GM18499 (cell line): ENCODE results near the gene PSD2.

Experiments
- ATAC-seq: cut with Tn5 transposase; IDR thresholded peaks from one replicate; pipeline ENCODE4 v1.9.1; 2021; ENCODE audit warnings: moderate number of reproducible peaks; ENCODE audit not compliant: insufficient read depth, unreplicated experiment

The PSD2 gene

DNA sequence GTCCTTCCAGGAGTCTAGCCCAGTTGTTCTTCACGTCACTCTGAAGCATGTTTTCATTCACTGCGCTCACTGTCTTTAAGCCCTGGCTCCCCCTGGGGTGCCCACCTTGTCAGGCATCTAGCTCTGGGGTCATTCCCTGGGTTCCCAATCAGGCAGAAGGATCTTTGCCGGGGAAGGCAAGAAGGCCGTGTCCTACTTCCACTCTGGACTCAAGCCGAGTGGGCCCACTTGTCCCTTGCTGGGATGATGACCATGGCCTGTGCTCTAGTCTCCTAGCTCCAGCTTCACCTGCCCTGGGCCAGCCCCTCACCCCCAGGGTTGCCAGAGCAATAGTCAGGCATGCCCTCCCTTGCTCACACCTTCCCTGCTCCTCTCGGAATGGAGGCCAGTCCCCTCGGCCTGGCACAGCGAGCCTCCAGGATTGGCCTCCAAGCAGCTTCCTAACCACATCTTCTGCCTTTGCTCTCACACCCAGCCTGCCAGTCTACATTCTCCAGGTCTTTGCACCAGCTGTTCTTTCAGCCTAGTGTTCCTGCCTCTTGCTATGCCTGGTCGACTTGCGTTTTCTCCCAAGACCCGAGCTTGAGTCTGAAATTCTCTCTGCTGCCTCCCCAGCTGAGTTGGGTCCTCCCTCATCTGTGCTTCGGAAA lies 32.2 kb upstream of the PSD2 start:
- no peak for ATAC-seq

DNA sequence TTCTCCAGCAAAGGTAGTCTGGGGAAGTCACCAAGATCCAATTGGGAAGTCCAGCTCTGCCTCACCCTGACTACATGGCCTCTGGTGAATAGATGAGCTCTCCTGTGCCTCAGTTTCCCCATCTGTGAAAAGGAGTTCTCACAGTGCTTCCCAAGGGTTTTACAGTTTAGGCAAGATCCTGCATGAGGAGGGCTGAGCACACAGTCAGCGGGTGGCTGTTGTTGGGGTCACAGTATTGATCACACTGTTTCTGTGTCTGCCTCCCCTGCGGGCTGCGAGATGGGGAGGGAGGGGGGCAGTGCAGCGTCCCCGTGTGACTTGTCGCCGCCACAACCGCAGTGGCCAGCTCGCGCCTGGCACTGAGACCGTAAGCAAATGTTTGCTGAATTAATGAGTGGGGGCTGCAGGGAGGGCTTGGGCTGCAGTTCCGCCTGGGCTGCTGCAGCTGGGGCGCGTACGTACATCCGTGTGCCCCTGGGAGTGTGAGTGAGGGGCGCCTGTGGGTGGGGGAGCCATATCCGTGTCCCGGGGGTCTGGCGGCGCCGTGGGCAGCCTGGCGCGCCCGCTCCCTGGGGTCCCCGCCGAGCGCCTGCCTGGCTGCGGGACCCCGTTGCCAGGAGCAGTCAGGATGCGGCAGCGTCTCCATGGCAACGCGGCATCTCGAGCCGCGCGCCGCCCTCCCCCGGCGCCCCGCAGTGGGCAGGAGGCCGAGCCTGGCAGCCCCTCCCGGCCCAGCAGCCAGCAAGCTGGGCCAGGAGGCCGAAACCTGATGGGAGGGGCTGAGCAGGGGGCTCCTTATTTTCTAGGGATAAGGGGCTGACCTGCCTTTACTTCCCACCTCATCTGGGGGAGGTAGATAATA lies 31.4 kb upstream of the PSD2 start:
- no peak for ATAC-seq

DNA sequence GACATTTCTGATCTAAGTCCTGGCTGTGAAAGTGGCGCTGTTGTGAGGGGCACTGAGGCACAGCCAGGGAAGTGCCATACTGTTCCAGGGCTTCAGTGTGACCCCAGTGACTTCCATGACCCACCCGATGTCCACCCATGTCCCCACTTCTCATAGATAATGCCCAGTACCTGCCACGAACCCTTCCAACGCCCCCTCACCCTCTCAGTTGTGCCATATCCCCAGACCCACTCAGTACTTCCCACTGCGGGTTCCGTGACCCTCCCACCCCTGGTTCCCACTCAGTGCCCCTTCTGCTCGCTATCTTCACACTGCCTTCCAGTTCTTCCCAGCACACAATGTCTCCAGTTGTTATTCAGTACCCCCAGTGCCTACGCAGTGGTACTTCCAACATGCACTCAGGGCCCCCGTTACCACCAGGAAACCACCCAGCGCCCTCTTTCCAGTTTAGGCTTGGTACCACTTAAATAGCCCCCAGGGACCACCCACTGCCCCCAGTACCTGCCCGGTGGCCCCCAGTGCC lies 30.7 kb upstream of the PSD2 start:
- no peak for ATAC-seq

DNA sequence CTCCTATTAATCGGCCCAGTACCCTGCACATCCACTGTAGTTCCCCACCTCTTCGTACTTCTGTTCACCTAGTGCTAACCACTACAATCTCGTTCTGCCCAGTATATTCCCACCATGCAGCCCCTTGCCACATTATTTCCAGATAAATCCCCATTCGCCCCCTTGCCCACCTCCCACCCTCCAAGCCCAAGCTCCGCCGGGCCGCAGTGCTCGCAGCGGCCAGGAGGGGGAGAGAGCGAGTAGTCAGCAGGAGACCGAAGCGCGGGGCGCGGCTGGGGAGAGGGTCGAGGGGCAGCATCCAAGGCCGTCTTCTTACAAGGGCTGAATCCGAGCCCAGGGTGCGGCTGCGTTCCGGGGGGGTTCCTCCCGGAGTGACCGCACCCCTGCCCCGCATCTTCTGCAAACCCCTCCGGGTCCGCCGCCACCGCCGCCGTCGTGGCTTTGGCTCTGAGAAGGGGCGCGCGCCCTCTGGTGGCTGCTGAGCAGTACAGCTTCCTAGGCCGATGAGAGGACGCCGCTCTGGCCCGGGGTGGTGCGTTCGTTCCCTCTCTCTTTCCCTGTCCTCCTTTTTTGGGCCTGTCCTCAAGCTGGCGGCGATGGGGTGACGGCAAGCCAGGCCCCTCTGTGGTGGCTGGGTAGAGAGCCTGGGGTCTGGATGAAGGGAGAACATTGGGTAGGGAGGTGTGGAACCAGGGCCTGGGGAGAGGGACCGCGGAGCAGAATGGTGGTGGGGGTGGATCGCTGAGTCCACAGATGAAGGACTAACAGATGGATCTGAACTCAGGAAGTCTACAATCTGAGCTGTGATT lies 30.0 kb upstream of the PSD2 start:
- no peak for ATAC-seq

DNA sequence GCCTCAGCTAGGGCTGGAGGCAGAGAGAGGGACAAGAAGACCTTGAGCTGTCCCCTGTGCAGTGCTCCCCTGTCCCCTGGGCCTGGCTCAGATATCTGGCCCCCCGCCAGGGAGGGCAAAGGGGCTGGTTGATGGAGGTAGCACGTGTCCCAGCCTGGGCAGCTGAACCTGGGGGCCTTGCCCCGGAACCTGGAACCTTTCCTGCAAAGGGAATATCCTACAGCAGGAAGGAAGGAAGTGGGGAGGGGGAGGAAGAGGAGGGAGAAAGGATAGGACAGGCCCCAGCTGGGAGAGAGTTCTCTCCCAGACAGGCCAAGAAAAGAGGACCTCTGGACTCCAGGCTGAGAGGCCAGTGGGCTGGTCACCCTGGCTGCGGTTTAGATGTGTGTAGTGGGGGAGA lies 27.6 kb upstream of the PSD2 start:
- no peak for ATAC-seq

DNA sequence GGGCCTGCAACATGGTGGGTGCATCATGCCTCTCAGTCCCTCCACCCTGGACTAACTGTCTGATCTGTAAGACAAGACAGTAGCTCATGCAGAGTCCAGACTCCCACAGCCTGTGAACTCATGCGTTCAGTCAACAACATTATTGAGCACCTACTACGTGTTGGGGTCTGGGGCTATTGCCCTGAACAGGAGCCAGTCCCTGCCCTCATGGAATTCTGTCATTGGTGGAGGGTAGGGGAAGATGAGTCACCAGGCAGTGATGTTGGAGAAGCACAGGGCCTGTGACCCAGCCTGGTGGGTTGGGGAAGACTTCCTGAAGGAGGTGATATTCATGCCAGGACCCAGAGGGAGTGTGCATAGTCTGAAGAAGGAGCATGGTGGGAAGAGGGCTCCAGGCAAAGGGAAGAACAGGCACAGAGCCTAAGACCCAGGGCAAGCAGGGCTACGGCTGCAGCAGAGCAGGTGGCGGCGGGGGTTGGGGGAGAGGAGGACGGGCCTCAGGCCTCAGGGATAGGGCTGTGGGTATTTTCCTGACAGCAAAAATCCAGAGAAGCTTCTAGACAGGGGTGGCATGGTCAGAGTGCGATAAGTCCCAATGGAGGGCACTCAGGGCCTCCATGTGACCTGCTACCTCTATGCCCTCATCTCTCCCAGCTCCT lies 26.7 kb upstream of the PSD2 start:
- ATAC-seq, result no peak

DNA sequence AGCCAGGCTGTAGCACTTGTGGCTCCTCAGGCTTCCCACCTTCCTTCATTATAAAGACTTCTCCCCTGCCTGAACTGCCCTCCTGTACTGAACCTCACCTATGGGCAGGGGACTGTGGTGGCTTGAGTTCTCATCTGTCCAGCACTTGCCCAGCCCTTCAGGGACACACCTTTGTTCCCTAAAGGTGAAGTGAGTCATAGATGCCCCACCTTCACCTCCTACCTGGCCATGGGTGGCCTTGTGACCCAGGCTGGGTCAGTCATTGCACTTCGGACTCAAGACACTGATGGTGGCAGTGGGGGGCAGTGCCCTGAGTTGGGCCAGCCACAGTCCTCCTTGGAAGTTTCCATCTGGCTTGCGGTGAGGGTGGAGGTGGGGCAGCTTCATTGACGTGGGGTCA lies 26.1 kb upstream of the PSD2 start:
- ATAC-seq, result no peak

DNA sequence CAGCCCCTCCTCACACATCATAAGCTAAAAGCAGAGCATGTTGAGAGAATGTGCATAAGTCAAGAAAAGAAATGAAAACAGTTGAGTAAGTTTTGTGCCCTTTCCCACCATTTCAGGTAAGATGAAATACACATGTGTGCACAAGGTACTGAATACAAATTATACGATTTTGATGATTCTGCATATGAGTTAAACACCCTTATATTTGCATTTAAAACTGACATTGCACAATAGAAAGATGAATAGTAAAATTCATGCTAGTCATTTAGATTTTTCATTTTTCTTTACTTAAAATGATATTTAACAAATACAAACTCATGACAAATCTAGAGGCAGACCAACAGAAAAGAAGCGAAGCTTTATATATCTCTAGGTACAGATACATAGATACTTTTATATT lies 24.9 kb upstream of the PSD2 start:
- no peak for ATAC-seq

DNA sequence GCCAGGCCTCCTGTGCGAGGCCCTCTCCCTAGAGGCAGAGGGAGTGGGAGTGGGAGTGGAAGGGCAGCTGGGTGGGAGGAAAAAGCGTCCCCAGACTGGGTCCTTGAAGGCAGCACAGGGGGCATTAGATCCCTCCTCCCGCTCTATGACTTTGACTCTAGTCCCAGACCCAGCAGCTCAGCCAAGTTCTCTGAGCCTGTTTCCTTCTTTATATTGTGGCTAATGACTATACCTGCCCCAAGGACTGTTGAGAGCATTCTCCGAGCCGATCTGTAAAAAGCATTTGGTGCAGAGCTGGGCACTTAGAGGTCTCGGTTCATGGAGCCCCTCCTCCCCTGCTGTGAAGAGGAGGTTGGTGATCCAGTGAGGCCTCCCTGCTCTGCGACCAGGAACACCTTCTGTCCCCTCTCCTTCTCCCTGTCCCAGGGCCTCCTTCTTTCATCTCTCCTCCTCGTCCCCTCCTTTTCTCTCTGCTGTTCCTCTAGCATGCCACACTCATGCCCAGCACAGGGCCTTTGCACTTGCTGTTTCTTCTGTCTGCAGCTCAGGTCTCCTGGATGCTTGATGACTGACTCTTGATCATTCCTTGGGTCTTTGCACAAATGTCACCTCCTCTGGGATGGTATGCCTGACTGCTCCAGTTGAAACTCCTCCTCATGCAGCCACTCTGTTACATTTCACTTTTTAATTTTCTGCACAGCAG lies 23.4 kb upstream of the PSD2 start:
- ATAC-seq, result no peak

DNA sequence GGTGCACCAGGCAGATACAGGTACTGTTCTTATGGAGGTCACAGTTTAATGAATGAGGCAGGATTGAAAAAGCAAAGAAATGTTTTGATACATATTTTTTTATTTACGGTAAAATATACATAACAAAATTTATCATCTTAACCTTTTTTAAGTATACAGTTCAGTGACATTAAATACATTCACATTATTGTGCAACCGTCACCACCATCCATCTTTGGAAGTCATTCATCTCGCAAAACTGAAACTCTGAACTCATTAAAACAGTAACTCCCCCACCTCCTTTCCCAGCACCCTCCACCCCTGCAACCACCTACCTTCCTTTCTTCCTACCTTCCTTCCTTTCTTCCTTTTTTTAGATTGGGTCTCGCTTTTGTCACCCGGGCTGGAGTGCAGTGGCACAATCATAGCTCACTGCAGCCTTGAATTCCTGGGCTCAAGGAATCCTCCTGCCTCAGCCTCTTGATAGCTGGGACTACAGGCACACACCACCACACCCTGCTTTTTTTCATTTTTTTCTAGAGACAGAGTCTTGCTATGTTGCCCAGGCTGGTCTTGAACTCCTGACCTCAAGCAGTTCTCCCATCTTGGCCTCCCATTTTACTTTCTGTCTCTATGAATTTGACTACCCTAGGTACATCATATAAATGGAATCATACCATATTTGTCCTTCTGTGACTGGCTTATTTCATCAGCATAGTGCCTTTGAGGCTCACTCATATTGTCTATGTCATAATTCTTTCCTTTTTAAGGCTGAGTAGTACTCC lies 22.5 kb upstream of the PSD2 start:
- ATAC-seq, result no peak

DNA sequence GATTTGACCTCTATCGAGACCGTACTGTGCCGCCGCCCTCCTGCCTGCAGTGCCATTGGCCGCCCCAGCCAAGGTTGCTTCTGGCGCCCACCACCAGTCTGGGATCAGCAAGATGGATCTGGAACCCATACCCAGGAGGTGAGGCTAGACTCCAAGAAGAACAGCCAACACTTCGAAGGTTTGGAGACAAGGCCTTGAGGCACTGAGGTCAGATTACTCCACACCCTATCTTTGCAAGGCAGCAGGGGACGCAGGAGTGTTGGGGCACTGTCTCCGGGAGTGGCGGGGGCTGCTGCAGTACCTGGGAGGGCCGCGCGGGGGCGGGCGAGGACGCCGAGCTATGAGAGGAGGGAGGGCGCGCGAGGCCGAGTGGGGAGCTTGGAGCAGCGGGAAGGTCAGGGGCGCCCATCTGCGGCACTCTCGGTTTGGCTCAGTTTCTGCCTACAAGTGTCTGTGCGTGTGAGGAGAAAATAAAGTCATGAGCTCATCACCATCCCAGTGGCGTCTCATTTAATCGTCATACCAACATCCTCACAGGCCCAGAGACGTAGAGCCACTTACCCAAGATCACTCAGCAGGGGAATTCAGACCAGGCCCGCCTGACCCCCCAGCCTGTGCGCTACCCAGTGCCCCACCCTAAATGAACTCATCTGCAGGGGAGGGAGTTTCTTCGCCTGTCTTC lies 20.5 kb upstream of the PSD2 start:
- ATAC-seq, result no peak

DNA sequence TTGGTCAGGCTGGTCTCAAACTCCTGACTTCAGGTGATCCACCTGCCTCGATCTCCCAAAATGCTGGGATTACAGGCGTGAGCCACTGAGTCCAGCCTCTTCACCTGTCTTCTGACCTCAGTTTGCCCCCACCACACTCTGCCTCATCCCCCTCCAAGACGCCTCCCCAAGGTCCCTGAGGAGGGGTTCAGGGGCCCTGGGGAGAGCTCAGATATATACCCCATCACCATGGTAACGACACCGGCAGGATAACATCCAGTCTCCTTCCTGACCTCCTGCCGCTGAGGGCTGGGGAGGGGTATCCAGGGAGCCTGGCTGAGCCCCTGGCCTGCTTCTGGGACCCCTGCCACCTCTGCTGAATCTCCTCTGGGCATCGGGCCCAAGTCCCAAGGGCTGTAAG lies 19.7 kb upstream of the PSD2 start:
- no peak for ATAC-seq

DNA sequence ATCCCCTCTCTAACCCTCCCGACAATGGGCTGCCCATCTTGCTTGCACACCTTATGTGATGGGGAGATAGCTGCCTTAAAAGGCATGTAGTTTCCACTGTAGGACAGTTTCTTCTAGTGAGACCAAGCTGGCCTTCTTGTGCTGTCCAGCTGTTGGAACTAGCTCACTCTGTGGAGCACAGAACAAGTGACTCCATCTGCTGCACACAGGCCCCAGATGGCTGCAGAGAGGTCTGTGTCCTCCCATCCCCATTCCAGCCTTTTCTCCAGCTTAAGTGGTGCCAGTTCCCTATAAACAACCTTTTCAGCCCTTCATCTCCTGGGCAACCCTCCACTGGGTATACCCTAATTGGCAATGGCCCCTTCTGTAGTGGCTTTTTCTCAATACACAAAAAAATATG lies 18.7 kb upstream of the PSD2 start:
- no peak for ATAC-seq

DNA sequence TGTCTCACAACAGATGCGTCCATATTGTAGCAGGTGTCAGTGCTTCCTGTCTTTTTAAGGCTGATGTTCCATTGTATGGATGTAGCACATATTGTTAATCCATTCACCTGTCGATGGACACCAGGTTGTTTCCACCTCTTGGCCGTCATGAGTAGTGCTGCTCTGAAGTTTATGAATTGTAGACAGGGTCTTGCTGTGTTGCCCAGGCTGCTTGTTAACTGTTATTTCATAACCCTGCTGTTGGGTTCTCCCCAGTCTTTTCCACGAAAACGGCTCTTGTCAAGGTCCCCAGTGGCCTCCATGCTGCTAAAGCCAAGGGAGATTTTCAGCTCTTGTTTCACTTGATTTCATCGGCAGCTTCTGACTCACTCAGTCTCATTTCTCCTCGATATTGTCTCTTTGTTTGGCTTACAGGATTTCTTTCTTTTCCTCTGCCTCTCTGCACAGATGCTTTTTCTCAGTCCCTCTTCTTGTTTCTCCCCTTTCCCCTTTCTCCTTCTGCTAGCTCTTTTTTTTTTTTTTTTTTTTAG lies 12.1 kb upstream of the PSD2 start:
- ATAC-seq, result no peak

DNA sequence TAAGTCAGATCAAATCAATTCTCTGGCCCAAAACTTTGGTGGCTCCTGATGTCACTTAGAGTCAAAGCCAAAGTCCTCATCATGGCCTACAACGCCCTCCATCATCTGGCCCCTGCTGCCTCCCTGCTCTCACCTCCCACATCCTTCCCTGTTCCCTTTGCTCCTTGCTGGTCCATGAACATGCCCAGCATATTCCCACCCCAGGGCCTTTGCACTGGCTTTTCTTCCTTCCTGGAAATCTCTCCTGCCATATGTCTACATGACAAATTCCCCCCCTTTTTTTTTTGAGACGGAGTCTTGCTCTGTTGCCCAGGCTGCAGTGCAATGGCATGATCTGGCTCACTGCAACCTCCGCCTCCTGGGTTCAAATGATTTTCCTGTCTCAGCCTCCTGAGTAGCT lies 11.1 kb upstream of the PSD2 start:
- no peak for ATAC-seq

DNA sequence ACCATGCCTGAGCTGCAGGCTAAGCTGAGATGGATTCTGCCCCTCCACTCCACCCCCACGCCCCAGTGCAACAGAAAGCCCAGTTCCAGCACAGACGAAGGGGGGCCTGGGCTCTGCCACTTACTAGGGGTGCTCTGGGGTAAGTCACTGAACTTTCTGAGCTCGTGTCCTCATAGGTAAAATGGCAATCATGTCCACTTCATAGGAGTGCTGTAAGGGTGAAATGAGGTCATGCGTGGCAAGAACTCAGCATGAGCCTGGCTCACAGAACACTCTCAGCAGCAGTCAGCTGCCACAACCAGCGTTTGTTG lies 8.4 kb upstream of the PSD2 start:
- no peak for ATAC-seq

DNA sequence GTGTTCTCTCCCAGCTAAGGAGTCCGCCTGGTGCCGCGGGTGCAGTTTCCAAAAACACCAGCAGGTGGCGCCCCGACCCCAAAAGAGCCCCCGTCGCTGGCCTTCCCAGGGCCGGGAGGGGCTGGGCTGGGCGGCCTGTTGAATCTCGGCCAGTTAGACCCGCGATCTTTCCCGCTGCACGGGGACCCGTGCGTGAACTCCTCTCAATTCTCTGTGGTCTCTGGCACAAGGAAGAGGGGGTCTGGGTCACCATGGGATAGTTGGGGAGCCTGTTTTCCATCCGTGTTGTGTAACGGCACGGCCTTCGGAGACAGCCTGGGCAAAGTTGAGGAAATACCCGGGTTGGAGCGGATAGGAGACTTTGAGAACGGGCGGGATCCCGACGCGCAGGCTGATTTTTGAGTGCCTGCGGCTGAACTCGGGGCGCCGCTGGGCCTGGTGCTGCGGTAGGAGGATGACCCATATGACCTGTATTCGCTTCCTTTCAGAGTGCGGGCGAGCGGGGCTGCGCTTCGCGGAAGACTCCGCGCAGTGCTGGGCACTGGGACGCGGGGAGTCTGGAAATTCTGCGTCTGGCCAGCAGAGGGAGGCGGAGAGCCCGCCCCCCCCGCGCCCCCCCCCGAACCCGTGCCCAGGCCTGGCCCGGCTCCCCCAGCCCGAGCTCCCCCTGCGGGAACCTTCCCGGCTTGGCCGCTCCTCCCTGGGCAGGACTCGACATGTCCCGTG lies 7.9 kb upstream of the PSD2 start:
- peak; percentile 58 for ATAC-seq
